CD14-positive monocyte (primary cell): ENCODE measurements around the gene KIAA0513. TPM values are rescaled to one million over a fixed set of nuclear protein-coding genes. Genes with fewer than 3 reads are reported as not detected.

ENCODE experiments used
- DNase-seq, 3 donors: peaks; one replicate each; pipeline ENCODE4 v3.0.0-alpha.2; 2011 to 2022
- H2AFZ ChIP-seq: 2 replicates; pipeline ENCODE4 v1.6.0; 2012; ENCODE audit warnings: mild to moderate bottlenecking, low read depth, low read length, inconsistent platforms; ENCODE audit not compliant: insufficient read depth, poor library complexity, severe bottlenecking
- H3K27ac ChIP-seq, 2 donors: 1 replicate in 1 of 2; 2 replicates in 1 of 2; pipeline ENCODE4 v1.5.1; 2012 to 2013; ENCODE audit warnings: low read length in 2 of 2, control low read depth in 1 of 2, inconsistent platforms in 1 of 2, low read depth in 1 of 2, mild to moderate bottlenecking in 1 of 2
- H3K27me3 ChIP-seq, 2 donors: one replicate each; pipeline versions ENCODE4 v1.6.0 to v1.6.1; 2011 to 2013; ENCODE audit warnings: low read length in 2 of 2; ENCODE audit not compliant: control insufficient read depth in 2 of 2, insufficient read depth in 2 of 2
- H3K36me3 ChIP-seq, 2 donors: replicated peaks in 1 of 2; 1 replicate in 1 of 2; 2 replicates in 1 of 2; pipeline versions ENCODE4 v1.5.1 to v1.6.1; 2012 to 2013; ENCODE audit warnings: low read length in 2 of 2, control low read depth in 1 of 2, inconsistent platforms in 1 of 2, mild to moderate bottlenecking in 1 of 2; ENCODE audit not compliant: insufficient read depth in 2 of 2, control insufficient read depth in 1 of 2
- H3K4me1 ChIP-seq, 2 donors: 1 replicate in 1 of 2; 2 replicates in 1 of 2; pipeline versions ENCODE4 v1.5.1 to v1.6.1; 2012 to 2013; ENCODE audit warnings: low read length in 2 of 2, control low read depth in 1 of 2, inconsistent platforms in 1 of 2, mild to moderate bottlenecking in 1 of 2, moderate library complexity in 1 of 2; ENCODE audit not compliant: insufficient read depth in 2 of 2, control insufficient read depth in 1 of 2
- H3K4me2 ChIP-seq: replicated peaks from 2 replicates; pipeline ENCODE3; 2012; ENCODE audit warnings: low read length, moderate library complexity, mild to moderate bottlenecking; ENCODE audit not compliant: poor library complexity, severe bottlenecking; ENCODE audit errors: extremely low read depth
- H3K4me3 ChIP-seq, 3 experiments: fragments of 200-600 bp in 1 of 3; sonication (generic) in 1 of 3; replicated peaks in 1 of 3; 1 replicate in 2 of 3; 2 replicates in 1 of 3; pipeline ENCODE4 v1.5.1; 2011 to 2013; ENCODE audit warnings: low read length in 3 of 3, mild to moderate bottlenecking in 3 of 3, control low read depth in 2 of 3, low read depth in 2 of 3, inconsistent platforms in 1 of 3, moderate library complexity in 1 of 3
- H3K79me2 ChIP-seq: 2 replicates; pipeline ENCODE4 v1.6.0; 2012; ENCODE audit warnings: mild to moderate bottlenecking, control low read depth, inconsistent platforms, low read length, moderate library complexity; ENCODE audit not compliant: insufficient read depth
- H3K9ac ChIP-seq: 2 replicates; pipeline ENCODE4 v1.6.0; 2017; ENCODE audit warnings: low read length, mild to moderate bottlenecking; ENCODE audit not compliant: insufficient read depth, poor library complexity, severe bottlenecking
- H3K9me3 ChIP-seq, 2 donors: replicated peaks in 1 of 2; 1 replicate in 1 of 2; 2 replicates in 1 of 2; pipeline versions ENCODE4 v1.5.1 to v1.6.1; 2012 to 2013; ENCODE audit warnings: low read length in 2 of 2, control low read depth in 1 of 2; ENCODE audit not compliant: control insufficient read depth in 1 of 2, insufficient read depth in 1 of 2
- H4K20me1 ChIP-seq: 2 replicates; pipeline ENCODE4 v1.6.0; 2012; ENCODE audit warnings: mild to moderate bottlenecking, low read length, control low read depth, moderate library complexity; ENCODE audit not compliant: insufficient read depth
- H3K27ac Mint-ChIP-seq, 7 donors: one replicate each; pipeline ENCODE4 v1.8.0; 2020; ENCODE audit warnings: mild to moderate bottlenecking in 7 of 7, mixed read lengths in 7 of 7, moderate library complexity in 6 of 7, inconsistent platforms in 2 of 7
- H3K27me3 Mint-ChIP-seq, 3 donors: one replicate each; pipeline ENCODE4 v1.8.0; 2021 to 2022; ENCODE audit warnings: low read depth in 3 of 3, mild to moderate bottlenecking in 3 of 3, mixed read lengths in 3 of 3, moderate library complexity in 3 of 3, inconsistent platforms in 1 of 3
- H3K36me3 Mint-ChIP-seq, 2 donors: one replicate each; pipeline ENCODE4 v1.8.0; 2020; ENCODE audit warnings: mixed read lengths in 2 of 2, inconsistent platforms in 1 of 2, mild to moderate bottlenecking in 1 of 2
- H3K4me1 Mint-ChIP-seq: one replicate; pipeline ENCODE4 v1.8.0; 2020; ENCODE audit warnings: mild to moderate bottlenecking, mixed read lengths
- H3K4me3 Mint-ChIP-seq, 2 donors: one replicate each; pipeline ENCODE4 v1.8.0; 2020; ENCODE audit warnings: mild to moderate bottlenecking in 2 of 2, mixed read lengths in 2 of 2, moderate library complexity in 1 of 2
- H3K9me3 Mint-ChIP-seq, 7 donors: one replicate each; pipeline ENCODE4 v1.8.0; 2020 to 2022; ENCODE audit warnings: mixed read lengths in 7 of 7, mild to moderate bottlenecking in 6 of 7, moderate library complexity in 6 of 7, inconsistent platforms in 2 of 7
- WGBS: methylation state at CpG from one replicate; pipeline ENCODE4 v1.1.5; 2013; ENCODE audit warnings: missing lambda C conversion rate; ENCODE audit not compliant: insufficient coverage; 5-methylcytosine and 5-hydroxymethylcytosine counted together
- intact Hi-C, 2 donors: fragments of 100-400 bp; cut with micrococcal nuclease; formaldehyde crosslinking; loops; one replicate each; pipeline versions ENCODE4 v1.15.0 to v1.15.1; 2023
- polyA plus RNA-seq, 3 donors: library from polyadenylated mRNA; depleted of rRNA in 1 of 3; unstranded in 2 of 3; stranded (reverse) in 1 of 3; fragments of 300-500 nt in 2 of 3; fragments of >200 nt in 1 of 3; fragmentation: Illumina TruSeq in 2 of 3; gene quantifications; 1 replicate in 2 of 3; 2 replicates in 1 of 3; pipeline ENCODE4 v1.2.3, GENCODE V29; 2012 to 2021
- TF ChIP-seq, protein P1 (sequence below): fragments of 200-600 bp; IDR thresholded peaks from one replicate; pipeline ENCODE4 v1.8.0; 2022; ENCODE audit warnings: antibody characterized with exemption, mild to moderate bottlenecking

KIAA0513 gene
- polyA plus RNA-seq, 3 donors = 21.4 to 77.5 (median 32.7) TPM

- peaks cover 27 to 33% of the 10 kb centered on the region in 2 donors for H3K36me3 ChIP-seq
- Mint-ChIP-seq H3K4me3 (no peak overlapping the region), H3K27me3 (peaks cover 3 to 7% (median 4%) of the 10 kb centered on the region in 3 donors), H3K27ac (peak overlapping the region in 1 of 7 donors; percentile 46), H3K36me3 (peaks cover 28 to 30% of the 10 kb centered on the region in 2 donors), H3K9me3 (no peaks in the 10 kb centered on the region), H3K4me1 (peaks cover 33% of the 10 kb centered on the region)
- peaks cover 18 to 32% of the 10 kb centered on the region in 2 donors for H3K4me1 ChIP-seq
- no peak overlapping the region for H3K4me2 ChIP-seq
- no peak overlapping the region for H3K27ac ChIP-seq
- 99% methylated on average over 14 of the region's 18 CpGs for WGBS
- no peak for DNase-seq
- intact Hi-C loops = no loop called here
- no peaks in the 10 kb centered on the region for H3K27me3 ChIP-seq
- no peaks in the 10 kb centered on the region for H3K79me2 ChIP-seq
- no peak overlapping the region for H3K9ac ChIP-seq
- H2AFZ ChIP-seq = no peak overlapping the region
- no peak overlapping the region for H3K4me3 ChIP-seq
- TF ChIP-seq, protein P1, sequence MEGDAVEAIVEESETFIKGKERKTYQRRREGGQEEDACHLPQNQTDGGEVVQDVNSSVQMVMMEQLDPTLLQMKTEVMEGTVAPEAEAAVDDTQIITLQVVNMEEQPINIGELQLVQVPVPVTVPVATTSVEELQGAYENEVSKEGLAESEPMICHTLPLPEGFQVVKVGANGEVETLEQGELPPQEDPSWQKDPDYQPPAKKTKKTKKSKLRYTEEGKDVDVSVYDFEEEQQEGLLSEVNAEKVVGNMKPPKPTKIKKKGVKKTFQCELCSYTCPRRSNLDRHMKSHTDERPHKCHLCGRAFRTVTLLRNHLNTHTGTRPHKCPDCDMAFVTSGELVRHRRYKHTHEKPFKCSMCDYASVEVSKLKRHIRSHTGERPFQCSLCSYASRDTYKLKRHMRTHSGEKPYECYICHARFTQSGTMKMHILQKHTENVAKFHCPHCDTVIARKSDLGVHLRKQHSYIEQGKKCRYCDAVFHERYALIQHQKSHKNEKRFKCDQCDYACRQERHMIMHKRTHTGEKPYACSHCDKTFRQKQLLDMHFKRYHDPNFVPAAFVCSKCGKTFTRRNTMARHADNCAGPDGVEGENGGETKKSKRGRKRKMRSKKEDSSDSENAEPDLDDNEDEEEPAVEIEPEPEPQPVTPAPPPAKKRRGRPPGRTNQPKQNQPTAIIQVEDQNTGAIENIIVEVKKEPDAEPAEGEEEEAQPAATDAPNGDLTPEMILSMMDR = no peak
- peaks cover 64% of the 10 kb centered on the region for H4K20me1 ChIP-seq
- no peaks in the 10 kb centered on the region for H3K9me3 ChIP-seq
Measured at GRCh38 chr16:85092851-85093250, 65.3 kb downstream of the KIAA0513 start.

DNA sequence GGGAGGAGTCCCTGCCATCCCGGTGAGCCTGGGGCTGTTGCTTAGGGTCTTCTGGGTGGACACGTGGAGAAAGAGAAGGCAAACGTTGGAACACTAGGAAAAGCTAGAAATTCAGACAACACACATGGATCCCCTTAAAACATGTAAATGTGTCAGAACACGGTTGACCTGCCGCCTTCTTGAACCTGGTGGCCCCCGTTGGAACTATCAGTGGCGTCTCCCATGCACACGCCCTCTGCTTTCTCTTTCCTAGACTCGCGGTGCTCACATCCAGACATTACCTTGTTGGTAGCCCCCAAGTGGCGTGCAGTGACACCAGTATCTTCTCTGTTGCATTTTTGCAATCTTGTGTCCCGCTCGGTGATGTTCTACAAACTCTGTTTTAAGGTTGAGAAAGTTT, 66.1 kb downstream of the KIAA0513 start:
- no peak overlapping the region for H2AFZ ChIP-seq
- H3K27me3 Mint-ChIP-seq = peaks cover 4 to 6% (median 6%) of the 10 kb centered on the region in 3 donors

More for the DNA sequence above, 66.1 kb downstream of the KIAA0513 start:
- Mint-ChIP-seq H3K4me3 (no peak overlapping the region), H3K9me3 (no peaks in the 10 kb centered on the region), H3K36me3 (peaks cover 20 to 21% of the 10 kb centered on the region in 2 donors), H3K4me1 (peaks cover 33% of the 10 kb centered on the region), H3K27ac (peak overlapping the region in 1 of 7 donors; percentile 31)
- Histone ChIP-seq H3K36me3 (peaks cover 19 to 25% of the 10 kb centered on the region in 2 donors), H3K9me3 (no peaks in the 10 kb centered on the region), H3K4me2 (no peak overlapping the region), H3K27ac (no peak overlapping the region), H3K27me3 (no peaks in the 10 kb centered on the region), H3K9ac (no peak overlapping the region), H3K79me2 (no peaks in the 10 kb centered on the region), H3K4me1 (peaks cover 21 to 27% of the 10 kb centered on the region in 2 donors), H4K20me1 (peaks cover 55% of the 10 kb centered on the region), H3K4me3 (no peak overlapping the region)
- DNase-seq = no peak
- intact Hi-C loops = no loop called here
- TF ChIP-seq, protein P1 = no peak
- 95% methylated on average over 7 of the region's 13 CpGs for WGBS
